Measurements from ENCODE around the gene CRYBG2. TPM values are rescaled to one million over a fixed set of nuclear protein-coding genes. Genes with fewer than 3 reads are reported as not detected.

CRYBG2 gene
- total and polyA plus RNA-seq, 10 of the 15 experiments (the other 5 are each of a cell fraction or from before 2014, with no cell fraction given) = 0.03 to 1.2 (median 0.11) TPM; not detected in 4

GRCh38 chr1:26284597-26285347, 69.2 kb downstream of the CRYBG2 start (continued):
- TF ChIP-seq CHD2 (IDR thresholded peaks at IDR 0.05; ENCODE audit: borderline replicate concordance, low read depth, low read length) (no peak), YY1 (IDR thresholded peaks at IDR 0.05; ENCODE audit: low read depth, low read length) (peak; percentile 67), FOXM1 (IDR thresholded peaks at IDR 0.05; ENCODE audit: low read depth, low read length) (no peak), POLR2AphosphoS2 (IDR thresholded peaks at IDR 0.05; ENCODE audit: low read depth, low read length) (no peak), REST (IDR thresholded peaks at IDR 0.05; ENCODE audit: low read depth, low read length) (no peak), POLR2A (IDR thresholded peaks at IDR 0.05; ENCODE audit: low read depth, low read length) (peak; percentile 43), CREB1 (IDR thresholded peaks at IDR 0.05; ENCODE audit: low read depth) (no peak), EED (IDR thresholded peaks at IDR 0.05; ENCODE audit: low read depth) (0 out of 2 replicates have a peak, but pooled peaks have one; percentile 28), ATF3 (IDR thresholded peaks at IDR 0.05; ENCODE audit: borderline replicate concordance, extremely low read depth, low read depth, low read length) (no peak), TCF3 (IDR thresholded peaks at IDR 0.05; ENCODE audit: borderline replicate concordance, insufficient read depth, low read depth, low read length) (no peak), PAX8 (IDR thresholded peaks at IDR 0.05) (no peak), NR2C2 (IDR thresholded peaks at IDR 0.05; ENCODE audit: borderline replicate concordance, control insufficient read depth, insufficient read length, low read depth) (no peak), GABPA (IDR thresholded peaks at IDR 0.05; ENCODE audit: low read depth) (no peak), RELB (IDR thresholded peaks at IDR 0.05; ENCODE audit: low read depth) (no peak), HDGF (IDR thresholded peaks at IDR 0.05) (no peak), ATF7 (IDR thresholded peaks at IDR 0.05; ENCODE audit: low read depth) (0 out of 2 replicates have a peak, but pooled peaks have one; percentile 39), POLR2AphosphoS5 (IDR thresholded peaks at IDR 0.05; ENCODE audit: low read length) (peak; percentile 33; the same call in 1 of the 2 replicates), ZNF207 (IDR thresholded peaks at IDR 0.05; ENCODE audit: borderline replicate concordance) (0 out of 2 replicates have a peak, but pooled peaks have one; percentile 43), IRF4 (IDR thresholded peaks at IDR 0.05; ENCODE audit: low read depth, low read length) (no peak), PKNOX1 (IDR thresholded peaks at IDR 0.05) (peak; percentile 11; the same call in 1 of the 2 replicates), ELK1 (IDR thresholded peaks at IDR 0.05; ENCODE audit: low read depth, low read length) (no peak), IKZF1 (conservative IDR thresholded peaks at IDR 0.05) (0 out of 2 replicates have a peak, but pooled peaks have one; percentile 21), HCFC1 (IDR thresholded peaks at IDR 0.05; ENCODE audit: low read length) (no peak), EGR1 (IDR thresholded peaks at IDR 0.05; ENCODE audit: borderline replicate concordance in 1 of 2, low read depth in 2 of 2, low read length in 2 of 2) (peak in 1 of 2 experiments; percentile 77; a peak in 2 of 3 replicates)

Measured in GM12878 (cell line).